GM23248 (cell line): Measurements from ENCODE around the gene CDC14A. TPM values are rescaled to one million over a fixed set of nuclear protein-coding genes. Genes with fewer than 3 reads are reported as not detected.

Source experiments
- DNase-seq: peaks from one replicate; pipeline ENCODE4 v3.0.0-alpha.2; 2015
- H2AFZ ChIP-seq: fragments of 200-600 bp; sonication (generic); 2 replicates; pipeline ENCODE4 v1.6.1; 2016; ENCODE audit warnings: antibody characterized with exemption
- H3F3A ChIP-seq: fragments of 200-600 bp; sonication (generic); 2 replicates; pipeline ENCODE4 v1.6.1; 2016; ENCODE audit warnings: mild to moderate bottlenecking, antibody characterized with exemption, mixed run types; ENCODE audit not compliant: insufficient read depth
- H3K27ac ChIP-seq: fragments of 200-600 bp; sonication (generic); 2 replicates; pipeline ENCODE4 v1.5.1; 2016; ENCODE audit warnings: mild to moderate bottlenecking
- H3K27me3 ChIP-seq: fragments of 200-600 bp; sonication (generic); replicated peaks from 2 replicates; pipeline ENCODE4 v1.6.1; 2016; ENCODE audit warnings: mild to moderate bottlenecking; ENCODE audit not compliant: insufficient read depth
- H3K36me3 ChIP-seq: fragments of 200-600 bp; sonication (generic); 2 replicates; pipeline ENCODE4 v1.6.1; 2016; ENCODE audit warnings: low read depth, mild to moderate bottlenecking
- H3K4me1 ChIP-seq: fragments of 200-600 bp; sonication (generic); 2 replicates; pipeline ENCODE4 v1.6.1; 2016; ENCODE audit warnings: mild to moderate bottlenecking; ENCODE audit not compliant: insufficient read depth
- H3K4me2 ChIP-seq: fragments of 200-600 bp; sonication (generic); one replicate; pipeline ENCODE4 v1.6.1; 2016; ENCODE audit warnings: mild to moderate bottlenecking; ENCODE audit not compliant: unreplicated experiment
- H3K4me3 ChIP-seq: fragments of 200-600 bp; sonication (generic); 2 replicates; pipeline ENCODE4 v1.5.1; 2016; ENCODE audit warnings: mild to moderate bottlenecking
- H3K79me2 ChIP-seq: fragments of 200-600 bp; sonication (generic); 2 replicates; pipeline ENCODE4 v1.6.1; 2016; ENCODE audit warnings: mild to moderate bottlenecking; ENCODE audit not compliant: insufficient read depth
- H3K9ac ChIP-seq: fragments of 200-600 bp; sonication (generic); 2 replicates; pipeline ENCODE4 v1.6.1; 2016; ENCODE audit warnings: mild to moderate bottlenecking
- H3K9me2 ChIP-seq: fragments of 200-600 bp; sonication (generic); 2 replicates; pipeline ENCODE4 v1.6.1; 2016; ENCODE audit warnings: mixed run types, mild to moderate bottlenecking, moderate library complexity; ENCODE audit not compliant: insufficient read depth
- H3K9me3 ChIP-seq: fragments of 200-600 bp; sonication (generic); one replicate; pipeline ENCODE4 v1.6.1; 2017; ENCODE audit warnings: low read depth
- H4K20me1 ChIP-seq: fragments of 200-600 bp; sonication (generic); 2 replicates; pipeline ENCODE4 v1.6.0; 2016; ENCODE audit not compliant: insufficient read depth
- EZH2 ChIP-seq: fragments of 200-600 bp; sonication (generic); IDR thresholded peaks from 2 replicates; pipeline ENCODE4 v1.6.1; 2018; ENCODE audit warnings: antibody characterized with exemption, mild to moderate bottlenecking; ENCODE audit not compliant: insufficient read depth, poor library complexity, severe bottlenecking
- EZH2phosphoT487 ChIP-seq: fragments of 200-600 bp; sonication (generic); IDR thresholded peaks from 2 replicates; pipeline ENCODE4 v1.6.1; 2018; ENCODE audit warnings: antibody characterized with exemption, moderate library complexity, mild to moderate bottlenecking, low read depth; ENCODE audit not compliant: insufficient read depth
- WGBS, 2 experiments: methylation state at CpG; one replicate each; pipeline ENCODE4 v1.1.6; 2015 to 2017; ENCODE audit warnings: low lambda C conversion rate in 2 of 2, low coverage in 1 of 2; ENCODE audit errors: missing lambda C conversion rate in 2 of 2; 5-methylcytosine and 5-hydroxymethylcytosine counted together
- in situ Hi-C: fragments of 300-500 bp; cut with MboI; formaldehyde crosslinking; loops from 2 replicates; pipeline ENCODE4 v1.15.0; 2020
- polyA plus RNA-seq: library from polyadenylated mRNA; unstranded; fragments of >200 nt; fragmentation: Nextera tagmentation; extraction: Ambion mirVana; gene quantifications from 2 replicates; pipeline ENCODE4 v1.2.1, GENCODE V29; 2016
- total RNA-seq: library from RNA; depleted of rRNA; stranded (reverse); fragments of >200 nt; shearing (Covaris generic); gene quantifications from 2 replicates; pipeline ENCODE4 v1.2.3, GENCODE V29; 2014

CDC14A gene
- total and polyA plus RNA-seq, 2 experiments from 2014 or later: 1.5 to 1.8 TPM

DNA sequence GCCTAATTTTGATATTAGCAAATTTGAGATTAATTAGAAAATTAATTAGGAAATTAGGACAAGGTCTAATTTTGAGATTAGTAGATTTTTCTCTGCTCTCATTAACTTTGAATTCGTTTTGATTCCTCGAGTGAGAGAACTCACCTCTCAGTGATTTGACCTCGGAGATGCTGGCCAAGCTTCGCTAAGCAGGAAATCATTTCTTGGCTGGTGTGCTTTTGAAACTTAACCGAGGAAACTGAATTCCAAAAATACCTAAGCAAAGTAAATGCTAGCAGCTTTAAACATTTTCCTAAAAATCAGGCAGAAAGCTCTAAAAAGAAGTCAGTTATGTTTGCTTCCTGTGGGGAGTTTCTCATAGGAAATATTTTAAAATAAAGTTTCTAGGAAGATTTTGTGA is 34.9 kb downstream of the CDC14A start:
- H3K9me3 ChIP-seq: no peaks in the 10 kb centered on the region
- H3K4me3 ChIP-seq: no peak overlapping the region
- H3K27ac ChIP-seq: no peak overlapping the region
- H3K4me2 ChIP-seq: no peak overlapping the region
- no peak overlapping the region for H2AFZ ChIP-seq
- 86 to 90% methylated on average over 5 of the region's 5 CpGs for WGBS, 2 experiments
- in situ Hi-C loops: no loop called here
- no peaks in the 10 kb centered on the region for H3F3A ChIP-seq
- H3K9ac ChIP-seq: no peak overlapping the region
- DNase-seq: no peak
- H4K20me1 ChIP-seq: no peaks in the 10 kb centered on the region
- TF ChIP-seq EZH2: no peak
- no peak for TF ChIP-seq EZH2phosphoT487
- no peaks in the 10 kb centered on the region for H3K9me2 ChIP-seq
- no peaks in the 10 kb centered on the region for H3K27me3 ChIP-seq
- no peaks in the 10 kb centered on the region for H3K79me2 ChIP-seq
- no peaks in the 10 kb centered on the region for H3K4me1 ChIP-seq
- H3K36me3 ChIP-seq: no peaks in the 10 kb centered on the region

DNA sequence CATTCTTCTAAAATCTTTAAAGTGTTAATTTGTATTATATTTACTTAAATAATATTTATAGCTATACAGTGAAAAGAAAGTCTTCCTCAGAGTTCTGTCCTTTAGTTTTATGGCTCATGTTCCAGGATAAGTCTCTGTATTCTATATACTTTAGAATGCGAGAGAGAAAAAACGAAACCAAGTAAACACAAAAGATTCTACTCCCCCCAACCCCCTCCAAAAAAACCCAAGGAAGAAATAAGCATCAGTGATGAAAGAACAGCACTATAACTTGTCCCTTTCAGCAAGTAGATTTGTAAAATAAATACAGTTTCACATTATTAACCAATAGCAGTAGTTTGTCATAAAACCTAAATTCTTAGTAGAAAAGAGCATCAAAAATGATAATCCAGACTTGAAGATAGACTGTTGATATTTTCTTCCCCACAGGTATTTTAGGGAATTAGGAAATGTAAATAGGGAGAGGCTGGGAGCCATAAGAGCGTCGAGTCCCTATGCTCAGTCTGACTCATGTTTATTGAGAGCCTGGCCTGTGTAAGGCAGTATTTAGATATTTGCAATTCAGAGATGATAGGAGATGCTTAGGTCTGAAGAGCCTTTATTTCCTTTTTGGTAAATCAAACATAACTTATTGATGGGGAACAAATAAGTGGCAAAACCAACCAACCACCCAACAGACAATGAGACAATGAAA is 35.5 kb downstream of the CDC14A start:
- no peaks in the 10 kb centered on the region for H3K9me2 ChIP-seq
- H3F3A ChIP-seq: no peaks in the 10 kb centered on the region
- no peaks in the 10 kb centered on the region for H3K9me3 ChIP-seq
- no peaks in the 10 kb centered on the region for H3K27me3 ChIP-seq
- H3K27ac ChIP-seq: no peak overlapping the region
- H3K9ac ChIP-seq: no peak overlapping the region
- H4K20me1 ChIP-seq: no peaks in the 10 kb centered on the region
- no peaks in the 10 kb centered on the region for H3K4me1 ChIP-seq
- H3K4me2 ChIP-seq: no peak overlapping the region
- H2AFZ ChIP-seq: no peak overlapping the region
- H3K79me2 ChIP-seq: no peaks in the 10 kb centered on the region
- in situ Hi-C loops: no loop called here
- H3K4me3 ChIP-seq: no peak overlapping the region
- DNase-seq: no peak
- no peaks in the 10 kb centered on the region; the same call in 1 of the 2 replicates for H3K36me3 ChIP-seq
- no peak for TF ChIP-seq EZH2phosphoT487
- no peak for TF ChIP-seq EZH2
- WGBS, 2 experiments: 93 to 94% methylated on average over 4 of the region's 4 CpGs

DNA sequence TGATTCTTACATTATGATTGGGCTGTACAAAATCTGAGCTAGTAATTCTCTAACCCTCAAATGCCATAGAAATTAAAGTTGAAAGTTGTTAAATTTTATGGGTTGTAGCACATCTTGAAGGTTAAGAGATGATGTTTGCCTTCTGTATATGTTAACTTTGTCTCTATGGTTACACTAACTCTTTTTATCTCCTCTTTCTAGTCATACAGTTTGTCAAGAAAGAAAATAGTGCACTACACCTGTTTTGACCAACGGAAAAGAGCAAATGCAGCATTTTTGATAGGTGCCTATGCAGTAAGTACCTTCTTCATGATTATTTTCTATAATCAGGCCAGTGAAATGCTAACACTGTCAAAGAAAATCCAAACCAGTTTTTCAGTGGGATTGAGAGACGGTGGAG is 38.2 kb downstream of the CDC14A start:
- H3K79me2 ChIP-seq: no peaks in the 10 kb centered on the region
- in situ Hi-C loops: no loop called here
- H3K27me3 ChIP-seq: no peaks in the 10 kb centered on the region
- no peaks in the 10 kb centered on the region for H3K9me3 ChIP-seq
- H4K20me1 ChIP-seq: no peaks in the 10 kb centered on the region
- H3K9me2 ChIP-seq: no peaks in the 10 kb centered on the region
- no peaks in the 10 kb centered on the region; the same call in 1 of the 2 replicates for H3K36me3 ChIP-seq
- H3K4me2 ChIP-seq: no peak overlapping the region
- whole genome bisulfite sequencing, 2 experiments: 93 to 100% methylated on average over 2 of the region's 2 CpGs
- H3K4me3 ChIP-seq: no peak overlapping the region
- no peak overlapping the region for H3K27ac ChIP-seq
- H3F3A ChIP-seq: no peaks in the 10 kb centered on the region
- no peak overlapping the region for H3K9ac ChIP-seq
- H2AFZ ChIP-seq: no peak overlapping the region
- no peaks in the 10 kb centered on the region for H3K4me1 ChIP-seq
- no peak for TF ChIP-seq EZH2
- TF ChIP-seq EZH2phosphoT487: no peak
- DNase-seq: no peak

DNA sequence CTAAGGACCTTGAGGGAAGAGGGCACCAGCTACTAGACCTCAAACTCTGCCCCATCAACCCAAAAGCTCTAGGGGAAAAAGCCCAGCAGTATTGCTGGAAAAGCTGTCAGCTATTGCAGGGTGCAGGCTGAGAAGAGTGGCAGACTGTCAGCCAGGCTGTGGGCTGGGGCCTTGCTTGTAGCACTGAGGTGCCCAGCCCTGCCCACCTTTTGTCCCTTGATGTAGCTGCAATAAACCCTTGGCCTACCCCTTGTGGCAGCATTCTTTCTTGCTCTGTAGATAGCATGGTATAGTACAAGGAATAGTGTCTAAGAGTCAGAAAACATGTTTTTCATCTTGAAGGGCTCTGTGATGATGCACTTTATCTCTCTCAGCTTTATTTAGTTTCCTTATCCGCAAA is 39.4 kb downstream of the CDC14A start:
- Histone ChIP-seq H3K36me3 (no peaks in the 10 kb centered on the region; the same call in 1 of the 2 replicates), H3K27ac (no peak overlapping the region), H3K9me3 (no peaks in the 10 kb centered on the region), H3K4me2 (no peak overlapping the region), H3K9ac (no peak overlapping the region), H4K20me1 (no peaks in the 10 kb centered on the region), H3F3A (no peaks in the 10 kb centered on the region), H3K9me2 (no peaks in the 10 kb centered on the region), H3K79me2 (no peaks in the 10 kb centered on the region), H3K27me3 (no peaks in the 10 kb centered on the region), H2AFZ (no peak overlapping the region), H3K4me3 (no peak overlapping the region), H3K4me1 (no peaks in the 10 kb centered on the region)
- TF ChIP-seq EZH2 (no peak), EZH2phosphoT487 (no peak)
- in situ Hi-C loops: no loop called here
- 97 to 100% methylated on average over 1 of the region's 1 CpG for WGBS, 2 experiments
- no peak for DNase-seq
